Tibial artery (tissue), 4 donors: ENCODE measurements around the gene DLG2.

Source experiments
- DNase-seq, 2 donors: peaks; one replicate each; pipeline ENCODE4 v3.0.0-alpha.2; 2019
- H3K27ac ChIP-seq, 2 donors: fragments of 200-600 bp; sonication (generic) in 1 of 2; 1 replicate in 1 of 2; 2 replicates in 1 of 2; pipeline ENCODE4 v1.5.1; 2018 to 2019; ENCODE audit warnings: mild to moderate bottlenecking in 1 of 2
- H3K27me3 ChIP-seq, 2 donors: fragments of 200-600 bp; sonication (generic) in 1 of 2; one replicate each; pipeline versions ENCODE4 v1.5.1 to v1.6.0; 2016 to 2019
- H3K36me3 ChIP-seq, 3 donors: fragments of 200-600 bp; sonication (generic) in 2 of 3; one replicate each; pipeline ENCODE4 v1.5.1; 2016 to 2019; ENCODE audit warnings: mild to moderate bottlenecking in 2 of 3
- H3K4me1 ChIP-seq, 4 donors: fragments of 200-600 bp; sonication (generic) in 2 of 4; 1 replicate in 3 of 4; 2 replicates in 1 of 4; pipeline ENCODE4 v1.5.1; 2016 to 2019
- H3K4me3 ChIP-seq, 2 donors: fragments of 200-600 bp; sonication (generic) in 1 of 2; 1 replicate in 1 of 2; 2 replicates in 1 of 2; pipeline ENCODE4 v1.5.1; 2018 to 2019; ENCODE audit warnings: mild to moderate bottlenecking in 2 of 2
- H3K9me3 ChIP-seq, 3 donors: fragments of 200-600 bp; sonication (generic) in 1 of 3; one replicate each; pipeline ENCODE4 v1.5.1; 2016 to 2019
- CTCF ChIP-seq, 2 experiments: fragments of 200-600 bp in 1 of 2; fragments of 450-650 bp in 1 of 2; IDR thresholded peaks; one replicate each; pipeline ENCODE4 v1.5.1; 2017 to 2019; ENCODE audit warnings: antibody characterized with exemption in 2 of 2, mild to moderate bottlenecking in 1 of 2, moderate library complexity in 1 of 2
- intact Hi-C: fragments of 100-400 bp; cut with DNase I; formaldehyde crosslinking; loops from one replicate; pipeline ENCODE4 v1.15.0; 2023; ENCODE audit warnings: low total_unique reads

DLG2 gene

GRCh38 chr11:84673753-84674152, 953.4 kb downstream of the DLG2 start:
- Histone ChIP-seq H3K36me3 (no peaks in the 10 kb centered on the region), H3K4me1 (no peaks in the 10 kb centered on the region), H3K27me3 (no peaks in the 10 kb centered on the region), H3K4me3 (no peak overlapping the region), H3K9me3 (no peaks in the 10 kb centered on the region), H3K27ac (no peak overlapping the region)
- DNase-seq: no peak
- TF ChIP-seq CTCF (IDR thresholded peaks at IDR 0.05): no peak
- intact Hi-C loops: no loop called here

DNA sequence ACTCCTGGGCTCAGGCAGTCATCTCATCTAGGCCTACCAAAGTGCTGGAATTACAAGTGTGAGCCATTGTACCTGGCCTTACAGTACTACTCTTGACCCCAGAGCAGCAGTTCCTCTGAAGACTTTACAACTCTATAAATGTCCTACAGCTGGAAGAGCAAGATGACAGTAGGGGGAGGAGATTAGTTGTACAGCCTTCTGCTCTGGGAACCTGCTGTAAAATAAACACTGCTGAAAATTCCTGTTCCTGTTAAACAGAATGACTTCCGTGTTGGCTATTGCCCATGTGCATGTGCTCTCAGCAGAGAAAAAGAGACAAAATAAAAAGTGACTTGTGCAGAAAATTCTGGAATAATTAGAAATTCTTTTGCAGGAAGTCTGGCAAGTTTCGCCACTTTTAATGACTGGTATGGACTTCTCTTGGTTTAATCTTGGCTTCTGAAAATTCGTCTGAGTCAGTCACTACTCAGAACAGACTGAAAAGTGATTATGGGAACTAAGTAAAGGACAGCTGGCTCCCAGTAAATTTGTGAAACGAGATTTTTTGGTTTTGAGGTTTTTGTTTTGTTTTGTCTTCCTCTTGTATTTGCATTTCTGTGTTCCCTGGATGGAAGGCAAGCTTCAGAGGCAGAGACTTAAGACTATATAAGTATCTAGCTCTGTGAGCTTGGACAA, 955.7 kb downstream of the DLG2 start:
- no peak for DNase-seq
- no peak overlapping the region for H3K4me3 ChIP-seq
- intact Hi-C loops: no loop called here

GRCh38 chr11:84663731-84664130, 963.4 kb downstream of the DLG2 start:
- H3K9me3 ChIP-seq: no peaks in the 10 kb centered on the region
- no peaks in the 10 kb centered on the region for H3K4me1 ChIP-seq

More for the DNA sequence above, 955.7 kb downstream of the DLG2 start:
- H3K9me3 ChIP-seq: no peaks in the 10 kb centered on the region
- no peaks in the 10 kb centered on the region for H3K36me3 ChIP-seq
- no peak for TF ChIP-seq CTCF (IDR thresholded peaks at IDR 0.05)
- no peaks in the 10 kb centered on the region for H3K4me1 ChIP-seq
- no peak overlapping the region for H3K27ac ChIP-seq
- no peaks in the 10 kb centered on the region for H3K27me3 ChIP-seq

GRCh38 chr11:84660257-84660977, 966.7 kb downstream of the DLG2 start:
- no peaks in the 10 kb centered on the region for H3K36me3 ChIP-seq

More at GRCh38 chr11:84663731-84664130, 963.4 kb downstream of the DLG2 start:
- Histone ChIP-seq H3K4me3 (no peak overlapping the region), H3K27ac (no peak overlapping the region), H3K36me3 (no peaks in the 10 kb centered on the region), H3K27me3 (no peaks in the 10 kb centered on the region)
- intact Hi-C loops: no loop called here
- no peak for DNase-seq
- no peak for TF ChIP-seq CTCF (IDR thresholded peaks at IDR 0.05)

GRCh38 chr11:84655712-84656111, 971.4 kb downstream of the DLG2 start:
- intact Hi-C loops: no loop called here
- Histone ChIP-seq H3K36me3 (no peaks in the 10 kb centered on the region), H3K4me3 (no peak overlapping the region), H3K9me3 (no peaks in the 10 kb centered on the region), H3K27me3 (no peaks in the 10 kb centered on the region), H3K4me1 (no peaks in the 10 kb centered on the region), H3K27ac (no peak overlapping the region)
- TF ChIP-seq CTCF (IDR thresholded peaks at IDR 0.05): no peak
- DNase-seq: no peak

More at GRCh38 chr11:84660257-84660977, 966.7 kb downstream of the DLG2 start:
- intact Hi-C loops: no loop called here
- no peak overlapping the region for H3K4me3 ChIP-seq
- H3K27me3 ChIP-seq: no peaks in the 10 kb centered on the region
- no peak overlapping the region for H3K27ac ChIP-seq
- no peaks in the 10 kb centered on the region for H3K9me3 ChIP-seq
- TF ChIP-seq CTCF (IDR thresholded peaks at IDR 0.05): no peak
- no peaks in the 10 kb centered on the region for H3K4me1 ChIP-seq
- no peak for DNase-seq
